GM12891 (cell line): Measurements from ENCODE around the gene TCEA2.

ENCODE experiments used
- POLR2A ChIP-seq: IDR thresholded peaks from 2 replicates; pipeline ENCODE4 v1.6.1; 2011; ENCODE audit warnings: low read depth, low read length, control low read depth
- POLR2AphosphoS5 ChIP-seq: IDR thresholded peaks from 2 replicates; pipeline ENCODE4 v1.6.1; 2011; ENCODE audit warnings: low read depth, low read length, control low read depth
- POU2F2 ChIP-seq: IDR thresholded peaks from 2 replicates; pipeline ENCODE4 v1.6.1; 2011; ENCODE audit warnings: low read depth, mild to moderate bottlenecking, control low read depth, low read length, moderate library complexity

- TF ChIP-seq POLR2A (no peak), POLR2AphosphoS5 (no peak), POU2F2 (no peak)
Observed at GRCh38 chr20:64063389-64064144, 569 bp downstream of the TCEA2 start.
